ENCODE data around the gene OR52I2.

Gene OR52I2

GRCh38 chr11:4551346-4551979 is 30.1 kb upstream of the OR52I2 start:
- DNase-seq: no peak
- TF ChIP-seq EZH2 (IDR thresholded peaks at IDR 0.05; ENCODE audit: borderline replicate concordance, low read depth, low read length, severe bottlenecking): no peak
- peak; percentile 51 for TF ChIP-seq CTCF (IDR thresholded peaks at IDR 0.05; ENCODE audit: borderline replicate concordance, extremely low read depth, low read length, poor library complexity, severe bottlenecking)
- no peak for ATAC-seq (ENCODE audit: insufficient read depth, low read depth)

GRCh38 chr11:4559527-4560440 is 21.8 kb upstream of the OR52I2 start:
- H3K4me2 ChIP-seq (ENCODE audit: insufficient read depth, low read length): no peak overlapping the region
- H3K4me1 ChIP-seq (ENCODE audit: insufficient read depth, low read length): no peaks in the 10 kb centered on the region
- no peaks in the 10 kb centered on the region for H4K20me1 ChIP-seq (ENCODE audit: insufficient read depth, low read length)
- no peaks in the 10 kb centered on the region for H3K36me3 ChIP-seq (ENCODE audit: insufficient read depth, low read length)
- no peak overlapping the region for H3K4me3 ChIP-seq (ENCODE audit: low read depth in 1 of 2, low read length in 2 of 2)
- no peaks in the 10 kb centered on the region for H3K9me3 ChIP-seq (ENCODE audit: insufficient read depth, low read length, severe bottlenecking)
- DNase-seq: no peak
- no peak overlapping the region for H2AFZ ChIP-seq (ENCODE audit: low read depth, low read length)
- no peaks in the 10 kb centered on the region for H3K27me3 ChIP-seq (ENCODE audit: insufficient read depth, low read length, poor library complexity)
- no peak for ATAC-seq (ENCODE audit: insufficient read depth, low read depth)
- H3K9ac ChIP-seq (ENCODE audit: low read depth, low read length): no peak overlapping the region
- H3K27ac ChIP-seq (ENCODE audit: low read length): no peak overlapping the region
- TF ChIP-seq EZH2 (IDR thresholded peaks at IDR 0.05; ENCODE audit: borderline replicate concordance, low read depth, low read length, severe bottlenecking) (no peak), CTCF (IDR thresholded peaks at IDR 0.05; ENCODE audit: borderline replicate concordance, extremely low read depth, low read length, poor library complexity, severe bottlenecking) (no peak)
- H3K79me2 ChIP-seq (ENCODE audit: insufficient read depth, low read length): no peaks in the 10 kb centered on the region

More at GRCh38 chr11:4551346-4551979, 30.1 kb upstream of the OR52I2 start:
- Histone ChIP-seq H3K36me3 (ENCODE audit: insufficient read depth, low read length) (no peaks in the 10 kb centered on the region), H3K9me3 (ENCODE audit: insufficient read depth, low read length, severe bottlenecking) (no peaks in the 10 kb centered on the region), H3K27me3 (ENCODE audit: insufficient read depth, low read length, poor library complexity) (no peaks in the 10 kb centered on the region), H3K4me2 (ENCODE audit: insufficient read depth, low read length) (no peak overlapping the region), H3K4me3 (ENCODE audit: low read depth in 1 of 2, low read length in 2 of 2) (no peak overlapping the region), H3K79me2 (ENCODE audit: insufficient read depth, low read length) (no peaks in the 10 kb centered on the region), H3K4me1 (ENCODE audit: insufficient read depth, low read length) (no peaks in the 10 kb centered on the region), H3K9ac (ENCODE audit: low read depth, low read length) (no peak overlapping the region), H3K27ac (ENCODE audit: low read length) (no peak overlapping the region), H4K20me1 (ENCODE audit: insufficient read depth, low read length) (no peaks in the 10 kb centered on the region), H2AFZ (ENCODE audit: low read depth, low read length) (no peak overlapping the region)

DNA sequence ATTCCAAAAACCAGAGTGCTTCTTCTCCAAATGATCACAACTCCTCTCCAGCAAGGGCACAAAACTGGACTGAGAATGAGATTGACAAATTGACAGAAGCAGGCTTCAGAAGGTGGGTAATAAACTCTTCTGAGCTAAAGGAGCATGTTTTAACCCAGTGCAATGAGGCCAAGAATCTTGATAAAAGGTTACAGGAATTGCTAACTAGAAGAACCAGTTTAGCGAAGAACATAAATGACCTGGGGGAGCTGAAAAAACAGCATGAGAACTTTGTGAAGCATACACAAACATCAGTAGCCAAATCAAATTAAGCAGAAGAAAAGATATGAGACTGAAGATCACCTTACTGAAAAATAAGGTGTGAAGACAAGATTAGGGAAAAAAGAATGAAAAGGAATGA is 21.1 kb upstream of the OR52I2 start:
- no peak overlapping the region for H3K4me3 ChIP-seq (ENCODE audit: low read depth in 1 of 2, low read length in 2 of 2)

More for the DNA sequence above, 21.1 kb upstream of the OR52I2 start:
- DNase-seq (no peak), ATAC-seq (ENCODE audit: insufficient read depth, low read depth) (no peak)
- H3K79me2 ChIP-seq (ENCODE audit: insufficient read depth, low read length): no peaks in the 10 kb centered on the region
- no peak overlapping the region for H2AFZ ChIP-seq (ENCODE audit: low read depth, low read length)
- H3K9ac ChIP-seq (ENCODE audit: low read depth, low read length): no peak overlapping the region
- H3K4me1 ChIP-seq (ENCODE audit: insufficient read depth, low read length): no peaks in the 10 kb centered on the region
- no peak overlapping the region for H3K27ac ChIP-seq (ENCODE audit: low read length)
- no peaks in the 10 kb centered on the region for H3K9me3 ChIP-seq (ENCODE audit: insufficient read depth, low read length, severe bottlenecking)
- H3K4me2 ChIP-seq (ENCODE audit: insufficient read depth, low read length): no peak overlapping the region
- no peaks in the 10 kb centered on the region for H4K20me1 ChIP-seq (ENCODE audit: insufficient read depth, low read length)
- TF ChIP-seq EZH2 (IDR thresholded peaks at IDR 0.05; ENCODE audit: borderline replicate concordance, low read depth, low read length, severe bottlenecking) (no peak), CTCF (IDR thresholded peaks at IDR 0.05; ENCODE audit: borderline replicate concordance, extremely low read depth, low read length, poor library complexity, severe bottlenecking) (no peak)
- H3K27me3 ChIP-seq (ENCODE audit: insufficient read depth, low read length, poor library complexity): no peaks in the 10 kb centered on the region
- no peaks in the 10 kb centered on the region for H3K36me3 ChIP-seq (ENCODE audit: insufficient read depth, low read length)

Data from DND-41 (cell line).